ENCODE results near the gene C4BPA.

The C4BPA gene

GRCh38 chr1:207191061-207191460 is 87.0 kb downstream of the C4BPA start:
- no peak for DNase-seq (ENCODE audit: low read depth)

- DNase-seq (ENCODE audit: low read depth): no peak
These were observed 87.7 kb downstream of the C4BPA start for GRCh38 chr1:207191776-207192175.

- DNase-seq (ENCODE audit: low read depth): no peak
These were observed 90.2 kb downstream of the C4BPA start for GRCh38 chr1:207194197-207194596.

All from fibroblast of the conjunctiva (primary cell).